ENCODE results near the gene ACACB.

Gene ACACB

DNA sequence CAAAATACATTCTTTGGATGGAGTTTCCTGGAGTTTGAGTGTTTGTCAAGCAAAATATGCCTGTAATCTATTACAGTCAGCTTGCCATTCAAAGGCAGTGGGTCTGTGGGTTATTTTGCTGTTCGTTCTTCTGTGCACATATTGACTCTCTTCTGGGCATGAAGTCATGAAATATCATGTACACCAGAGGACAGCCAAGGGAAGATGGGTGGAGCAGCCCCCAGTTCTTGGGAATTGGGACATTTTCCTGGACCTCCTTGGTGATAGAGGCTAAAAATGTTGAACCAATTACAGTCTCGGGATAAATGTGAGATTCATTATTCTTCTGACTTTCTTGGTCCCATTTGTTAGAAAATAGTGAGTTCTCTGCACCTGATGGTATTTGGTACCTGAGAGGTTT lies 103.6 kb downstream of the ACACB start:
- DNase-seq (ENCODE audit: low spot score) = no peak

DNA sequence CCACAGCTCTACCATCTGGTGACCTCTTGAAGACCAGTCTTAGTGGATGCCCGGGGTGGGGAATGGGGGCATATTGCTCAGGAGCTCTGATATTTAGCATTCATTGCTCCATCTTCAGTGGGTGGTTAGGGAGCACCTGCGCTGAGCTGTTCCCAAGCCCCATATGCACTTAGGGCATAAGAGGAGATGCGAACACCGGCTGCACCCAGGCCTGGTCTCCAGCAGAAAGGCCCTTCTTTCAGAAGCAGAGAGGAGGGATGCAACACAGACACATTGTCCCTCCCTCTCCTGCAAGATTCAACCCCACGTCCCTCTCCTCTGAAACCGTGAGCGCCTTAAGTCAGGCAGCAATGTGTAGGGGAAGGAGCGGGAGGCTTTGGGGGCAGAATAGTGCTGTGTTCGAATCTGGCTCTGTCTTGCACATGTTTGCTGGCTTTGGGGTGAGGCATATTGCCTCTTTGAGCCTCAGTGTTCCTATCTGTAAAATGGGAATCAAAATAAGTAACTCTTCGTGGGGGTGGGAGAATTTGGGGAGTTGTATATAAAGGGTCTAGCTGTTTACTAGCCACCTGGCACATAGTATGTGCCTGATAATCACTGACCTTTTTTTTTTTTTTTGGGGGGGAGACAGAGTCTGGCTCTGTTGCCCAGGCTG lies 105.0 kb downstream of the ACACB start:
- no peak for DNase-seq (ENCODE audit: low spot score)

DNA sequence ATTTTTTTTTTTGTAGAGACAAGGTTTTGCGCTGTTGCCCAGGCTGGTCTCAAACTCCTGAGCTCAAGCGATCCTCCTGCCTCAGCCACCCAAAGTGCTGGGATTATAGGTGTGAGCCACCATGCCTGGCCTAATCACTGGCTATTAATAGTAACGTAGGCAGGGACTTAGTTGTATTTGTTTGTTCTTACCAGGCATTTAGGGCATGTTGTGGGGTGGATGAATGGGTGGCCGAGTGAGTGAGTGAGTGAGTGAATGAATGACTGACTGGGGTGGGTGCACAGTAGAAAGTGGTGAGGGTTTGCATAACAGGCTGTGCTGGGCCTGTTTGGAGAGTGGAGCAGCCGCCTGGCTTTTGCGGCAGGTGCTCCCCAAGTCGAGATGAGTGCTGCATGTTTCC lies 105.7 kb downstream of the ACACB start:
- DNase-seq (ENCODE audit: low spot score) = no peak

DNA sequence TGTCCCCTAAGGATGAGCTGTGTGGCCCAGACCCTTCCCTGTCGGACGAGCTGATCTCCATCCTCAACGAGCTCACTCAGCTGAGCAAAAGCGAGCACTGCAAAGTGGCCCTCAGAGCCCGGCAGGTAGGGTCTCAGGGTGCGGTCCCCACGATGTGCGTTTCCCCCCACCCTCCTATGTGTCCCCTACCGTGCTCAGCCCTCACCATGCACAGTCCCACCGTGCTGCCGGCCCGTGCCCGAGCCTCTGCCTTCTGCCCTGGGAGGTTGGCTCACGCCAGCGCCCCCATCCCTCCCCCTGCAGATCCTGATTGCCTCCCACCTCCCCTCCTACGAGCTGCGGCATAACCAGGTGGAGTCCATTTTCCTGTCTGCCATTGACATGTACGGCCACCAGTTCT lies 106.1 kb downstream of the ACACB start:
- no peak for DNase-seq (ENCODE audit: low spot score)

DNA sequence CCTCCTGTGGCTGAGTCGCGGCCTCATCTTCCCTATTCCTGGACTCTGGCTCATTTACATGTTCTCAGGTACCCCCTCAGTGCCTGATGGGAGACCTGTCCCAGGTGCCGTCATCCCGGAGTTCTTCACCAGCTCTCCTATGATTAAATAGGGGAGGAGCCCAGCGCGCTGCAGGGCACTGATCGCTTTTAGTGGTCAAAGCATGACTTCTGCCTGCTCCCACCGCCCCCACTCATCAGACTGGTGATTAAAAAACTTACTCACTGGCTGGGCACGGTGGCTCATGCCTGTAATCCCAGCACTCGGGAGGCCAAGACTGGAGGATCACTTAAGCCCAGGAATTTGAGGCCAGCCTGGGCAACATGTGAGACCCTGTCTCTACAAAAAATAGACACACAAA lies 106.8 kb downstream of the ACACB start:
- DNase-seq (ENCODE audit: low spot score) = no peak

DNA sequence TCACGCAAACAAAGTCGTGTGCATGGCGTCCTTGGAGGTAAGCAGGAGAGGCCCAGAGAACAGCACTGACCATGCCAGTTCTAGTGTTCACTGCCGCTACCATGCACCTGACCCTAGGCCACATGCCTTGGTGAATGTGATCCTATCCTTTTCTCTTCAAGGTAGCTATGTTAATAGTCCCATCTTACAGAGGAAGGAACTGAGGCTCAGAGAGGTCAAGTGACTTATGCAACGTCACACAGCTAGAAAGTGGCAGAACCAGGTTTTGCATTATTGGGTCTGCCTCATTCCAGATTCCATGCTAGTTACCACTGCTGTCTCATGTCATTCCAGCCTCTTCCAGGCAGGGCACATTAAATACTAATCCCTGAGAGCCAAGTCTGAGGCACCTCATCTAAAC lies 107.5 kb downstream of the ACACB start:
- DNase-seq (ENCODE audit: low spot score) = no peak

GRCh38 chr12:109228664-109229063 lies 112.3 kb downstream of the ACACB start:
- no peak for DNase-seq (ENCODE audit: low spot score)

GRCh38 chr12:109230193-109230592 lies 113.8 kb downstream of the ACACB start:
- no peak for DNase-seq (ENCODE audit: low spot score)

- peak; percentile 87 for DNase-seq (ENCODE audit: low spot score)
These were observed 116.3 kb downstream of the ACACB start for GRCh38 chr12:109232731-109233130.

DNA sequence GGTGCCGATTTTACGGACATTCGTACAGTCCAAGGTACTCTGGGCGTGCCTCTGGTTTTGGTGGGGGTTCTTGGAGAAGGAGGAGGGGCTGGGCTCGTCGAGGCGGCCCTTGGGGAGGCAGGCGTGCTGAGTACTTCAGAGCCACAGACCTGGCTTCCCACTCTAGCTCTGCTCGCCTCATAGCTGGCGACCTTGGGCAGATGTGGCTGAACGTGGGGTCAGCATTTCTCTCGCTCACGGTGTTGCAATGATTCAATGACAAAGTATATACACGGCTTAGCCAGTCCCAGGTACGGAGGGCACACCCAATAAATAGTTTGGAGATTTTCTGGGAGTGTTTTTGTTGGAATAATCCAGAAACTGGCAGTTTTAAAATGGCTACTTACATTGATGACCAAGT lies 117.6 kb downstream of the ACACB start:
- no peak for DNase-seq (ENCODE audit: low spot score)

DNA sequence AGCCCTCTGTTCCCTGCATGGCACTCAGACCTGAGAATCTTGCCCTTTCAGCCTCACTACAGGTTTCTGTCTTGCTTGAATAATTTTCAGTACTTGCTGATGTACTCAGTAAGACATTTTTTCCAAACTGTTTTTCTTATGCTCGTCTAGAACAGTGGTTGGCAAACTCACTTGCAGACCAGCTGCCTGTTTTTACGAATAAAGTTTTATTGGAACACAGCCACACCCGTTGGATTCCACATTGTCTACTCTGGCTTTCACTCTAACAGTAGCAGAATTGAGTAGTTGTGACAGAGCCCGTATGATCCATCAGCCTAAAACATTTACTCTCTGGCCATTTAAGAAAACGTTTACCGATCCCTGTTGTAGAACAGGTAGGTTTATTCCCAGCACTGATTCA lies 119.9 kb downstream of the ACACB start:
- no peak for DNase-seq (ENCODE audit: low spot score)

- DNase-seq (ENCODE audit: low spot score) = no peak
These were observed 122.8 kb downstream of the ACACB start for GRCh38 chr12:109239179-109239578.

- DNase-seq (ENCODE audit: low spot score) = no peak
These were observed 123.3 kb downstream of the ACACB start for GRCh38 chr12:109239691-109240090.

DNA sequence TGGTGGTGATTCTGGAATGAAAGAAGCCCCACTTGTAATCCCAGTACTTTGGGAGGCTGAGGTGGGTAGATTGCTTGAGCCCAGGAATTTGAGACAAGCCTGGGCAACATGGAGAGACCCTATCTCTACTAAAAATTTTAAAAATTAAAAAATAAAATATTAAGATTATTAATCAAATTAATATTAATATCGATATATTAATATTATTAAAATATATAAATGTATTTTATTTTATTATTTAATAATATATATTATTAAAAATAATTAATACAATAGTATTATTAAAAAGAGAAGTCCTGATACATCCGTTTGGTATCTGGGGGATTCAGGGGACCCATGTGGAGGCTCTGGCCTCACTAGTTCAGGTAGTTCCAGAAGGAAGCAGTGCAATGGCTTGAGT lies 124.0 kb downstream of the ACACB start:
- no peak for DNase-seq (ENCODE audit: low spot score)

DNA sequence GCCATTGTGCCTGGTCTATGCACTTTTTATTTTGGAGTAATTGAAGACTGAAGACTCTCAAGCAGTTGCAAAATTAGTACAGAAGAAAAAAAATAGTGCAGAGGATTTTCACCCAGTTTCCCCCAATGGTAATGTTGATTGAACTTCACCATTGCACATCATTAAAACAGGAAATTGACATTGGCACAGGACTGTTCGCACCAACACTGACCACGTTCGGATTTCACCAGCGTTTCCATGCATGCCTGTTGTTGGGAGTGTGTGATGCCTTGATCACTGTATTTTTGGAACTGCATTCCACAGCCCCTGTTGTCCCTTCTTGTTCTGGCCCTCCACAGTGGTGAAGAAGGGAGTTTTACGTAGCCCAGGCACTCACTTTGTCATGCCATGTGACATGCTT lies 125.5 kb downstream of the ACACB start:
- DNase-seq (ENCODE audit: low spot score) = no peak

DNA sequence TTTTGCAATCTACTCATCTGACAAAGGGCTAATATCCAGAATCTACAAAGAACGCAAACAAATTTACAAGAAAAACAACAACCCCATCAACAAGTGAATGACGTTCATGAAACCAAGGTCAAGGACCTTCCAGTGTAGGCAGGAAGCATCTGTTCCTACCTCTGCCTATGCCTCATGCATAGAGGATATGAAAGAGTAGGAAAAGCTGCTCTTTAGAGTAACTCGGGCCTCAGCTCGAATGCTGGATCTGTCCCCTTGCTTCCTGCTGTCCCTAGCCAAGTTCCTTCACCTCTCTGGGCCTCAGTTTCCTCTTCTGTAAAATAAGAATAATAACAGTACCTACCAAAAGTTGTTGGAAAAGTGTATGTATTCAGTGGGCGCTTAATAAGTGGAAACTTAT lies 127.7 kb downstream of the ACACB start:
- DNase-seq (ENCODE audit: low spot score) = no peak

DNA sequence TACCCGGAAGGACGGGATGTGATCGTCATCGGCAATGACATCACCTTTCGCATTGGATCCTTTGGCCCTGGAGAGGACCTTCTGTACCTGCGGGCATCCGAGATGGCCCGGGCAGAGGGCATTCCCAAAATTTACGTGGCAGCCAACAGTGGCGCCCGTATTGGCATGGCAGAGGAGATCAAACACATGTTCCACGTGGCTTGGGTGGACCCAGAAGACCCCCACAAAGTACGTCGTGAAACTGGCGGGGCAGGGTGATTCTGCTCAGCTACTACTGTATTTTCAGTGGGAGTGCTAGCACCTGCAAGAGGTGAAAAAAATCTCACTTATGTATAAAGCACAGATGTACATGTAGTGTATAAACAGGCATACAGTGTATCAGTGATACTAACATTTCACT lies 129.8 kb downstream of the ACACB start:
- no peak for DNase-seq (ENCODE audit: low spot score)

GRCh38 chr12:109247831-109248654 lies 131.7 kb downstream of the ACACB start:
- no peak for DNase-seq (ENCODE audit: low spot score)

GRCh38 chr12:109250523-109250922 lies 134.1 kb downstream of the ACACB start:
- no peak for DNase-seq (ENCODE audit: low spot score)

DNA sequence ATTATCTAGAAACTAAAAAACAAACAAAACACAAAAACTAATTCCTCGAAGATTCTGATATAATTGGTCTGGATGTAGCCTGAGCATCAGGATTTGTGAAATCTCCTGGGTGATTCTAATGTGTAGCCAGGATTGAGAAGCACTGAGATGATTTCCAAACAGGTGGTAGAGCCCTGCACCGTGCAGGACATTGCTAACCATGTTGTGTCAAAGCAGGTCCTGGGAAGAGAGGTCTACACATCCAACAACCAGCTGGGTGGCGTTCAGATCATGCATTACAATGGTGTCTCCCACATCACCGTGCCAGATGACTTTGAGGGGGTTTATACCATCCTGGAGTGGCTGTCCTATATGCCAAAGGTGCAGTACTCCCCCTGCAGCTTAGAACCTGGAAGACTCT lies 136.4 kb downstream of the ACACB start:
- no peak for DNase-seq (ENCODE audit: low spot score)

GRCh38 chr12:109253913-109254544 lies 137.6 kb downstream of the ACACB start:
- DNase-seq (ENCODE audit: low spot score) = no peak

GRCh38 chr12:109255377-109255776 lies 139.0 kb downstream of the ACACB start:
- peak; percentile 60 for DNase-seq (ENCODE audit: low spot score)

- DNase-seq (ENCODE audit: low spot score) = no peak
These were observed 139.6 kb downstream of the ACACB start for GRCh38 chr12:109256011-109256410.

All from globus pallidus (tissue), 1 donor.